GM06990 (cell line): ENCODE results near the gene DNAH2.

Experiments
- DNase-seq: peaks from one replicate; pipeline ENCODE4 v3.0.0-alpha.2; 2011; ENCODE audit not compliant: insufficient read length; ENCODE audit errors: extremely low read depth
- H3K27me3 ChIP-seq: replicated peaks from 2 replicates; pipeline ENCODE4 v1.6.0; 2011; ENCODE audit warnings: low read length; ENCODE audit not compliant: control insufficient read depth, insufficient read depth
- H3K36me3 ChIP-seq: 2 replicates; pipeline ENCODE4 v1.5.1; 2011; ENCODE audit warnings: low read length; ENCODE audit not compliant: control insufficient read depth, insufficient read depth
- H3K4me3 ChIP-seq: replicated peaks from 2 replicates; pipeline ENCODE4 v1.5.1; 2011; ENCODE audit warnings: low read depth, mild to moderate bottlenecking, control low read depth, low read length
- TF ChIP-seq, protein P1 (sequence below): IDR thresholded peaks from 2 replicates; pipeline ENCODE4 v1.5.1; 2011; ENCODE audit warnings: low read length, control low read depth, mild to moderate bottlenecking, inconsistent platforms; ENCODE audit not compliant: insufficient read depth, poor library complexity, severe bottlenecking

Gene DNAH2

DNA sequence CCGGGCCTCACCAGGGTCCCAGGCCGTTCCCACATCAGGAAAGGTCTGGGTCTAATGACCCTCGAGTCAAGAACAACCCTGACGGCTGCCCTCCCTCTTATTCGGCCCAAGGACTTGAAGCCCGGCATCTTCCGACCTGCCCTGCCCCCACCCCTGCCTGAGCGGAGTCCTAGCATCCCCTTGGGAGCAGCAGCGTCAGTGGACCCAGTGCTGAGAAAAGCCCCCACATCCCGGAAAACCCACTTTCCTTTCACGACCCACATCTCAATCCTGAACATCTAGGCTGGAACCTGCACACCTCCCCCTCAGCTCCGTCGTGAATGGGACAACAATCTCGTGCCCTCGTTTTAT, 138.1 kb downstream of the DNAH2 start:
- Histone ChIP-seq H3K27me3 (no peaks in the 10 kb centered on the region), H3K36me3 (peaks cover 23% of the 10 kb centered on the region), H3K4me3 (peak overlapping the region; percentile 82)
- DNase-seq = no peak
- TF ChIP-seq, protein P1, sequence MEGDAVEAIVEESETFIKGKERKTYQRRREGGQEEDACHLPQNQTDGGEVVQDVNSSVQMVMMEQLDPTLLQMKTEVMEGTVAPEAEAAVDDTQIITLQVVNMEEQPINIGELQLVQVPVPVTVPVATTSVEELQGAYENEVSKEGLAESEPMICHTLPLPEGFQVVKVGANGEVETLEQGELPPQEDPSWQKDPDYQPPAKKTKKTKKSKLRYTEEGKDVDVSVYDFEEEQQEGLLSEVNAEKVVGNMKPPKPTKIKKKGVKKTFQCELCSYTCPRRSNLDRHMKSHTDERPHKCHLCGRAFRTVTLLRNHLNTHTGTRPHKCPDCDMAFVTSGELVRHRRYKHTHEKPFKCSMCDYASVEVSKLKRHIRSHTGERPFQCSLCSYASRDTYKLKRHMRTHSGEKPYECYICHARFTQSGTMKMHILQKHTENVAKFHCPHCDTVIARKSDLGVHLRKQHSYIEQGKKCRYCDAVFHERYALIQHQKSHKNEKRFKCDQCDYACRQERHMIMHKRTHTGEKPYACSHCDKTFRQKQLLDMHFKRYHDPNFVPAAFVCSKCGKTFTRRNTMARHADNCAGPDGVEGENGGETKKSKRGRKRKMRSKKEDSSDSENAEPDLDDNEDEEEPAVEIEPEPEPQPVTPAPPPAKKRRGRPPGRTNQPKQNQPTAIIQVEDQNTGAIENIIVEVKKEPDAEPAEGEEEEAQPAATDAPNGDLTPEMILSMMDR = no peak

DNA sequence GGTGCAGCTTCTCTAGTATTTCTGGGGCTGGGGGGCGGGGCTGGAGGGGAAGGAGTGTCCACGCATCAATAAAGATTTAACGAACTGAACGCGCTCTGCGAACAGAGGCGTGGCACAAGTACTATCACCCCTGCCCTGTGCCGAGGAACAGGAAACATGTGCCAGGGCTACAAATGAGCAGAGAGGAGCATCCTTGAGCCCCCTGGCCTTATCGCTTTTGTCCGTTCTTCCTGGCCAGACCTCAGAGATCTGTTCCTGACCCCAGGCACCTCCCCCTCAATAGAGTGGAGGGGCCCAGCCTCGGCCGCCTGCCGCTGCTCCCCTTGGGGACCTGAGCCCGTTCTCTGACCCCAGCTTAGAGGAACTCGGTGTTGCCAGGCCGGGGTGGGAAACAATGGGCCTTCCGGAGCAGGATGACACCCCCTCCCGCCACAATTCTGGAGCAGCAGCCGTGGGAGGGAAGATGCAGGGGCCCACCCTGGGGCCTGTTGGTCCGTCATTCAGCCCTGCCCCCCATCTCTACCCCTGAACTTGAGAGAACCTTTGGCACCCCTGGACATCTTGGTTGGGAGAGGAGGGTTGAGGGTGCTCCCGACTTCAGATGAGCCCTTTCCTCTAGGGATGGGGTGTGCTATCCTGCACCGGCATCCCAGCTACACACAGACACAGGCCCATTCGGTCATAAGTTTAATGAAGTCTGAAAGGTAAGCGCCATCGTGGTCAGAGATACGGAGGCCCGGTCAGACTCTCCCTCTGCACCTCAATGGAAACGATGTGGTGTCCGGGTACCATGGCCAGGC, 138.7 kb downstream of the DNAH2 start:
- Histone ChIP-seq H3K27me3 (no peaks in the 10 kb centered on the region), H3K36me3 (peaks cover 18% of the 10 kb centered on the region), H3K4me3 (peak overlapping the region; percentile 82)
- TF ChIP-seq, protein P1 = no peak
- DNase-seq = no peak

DNA sequence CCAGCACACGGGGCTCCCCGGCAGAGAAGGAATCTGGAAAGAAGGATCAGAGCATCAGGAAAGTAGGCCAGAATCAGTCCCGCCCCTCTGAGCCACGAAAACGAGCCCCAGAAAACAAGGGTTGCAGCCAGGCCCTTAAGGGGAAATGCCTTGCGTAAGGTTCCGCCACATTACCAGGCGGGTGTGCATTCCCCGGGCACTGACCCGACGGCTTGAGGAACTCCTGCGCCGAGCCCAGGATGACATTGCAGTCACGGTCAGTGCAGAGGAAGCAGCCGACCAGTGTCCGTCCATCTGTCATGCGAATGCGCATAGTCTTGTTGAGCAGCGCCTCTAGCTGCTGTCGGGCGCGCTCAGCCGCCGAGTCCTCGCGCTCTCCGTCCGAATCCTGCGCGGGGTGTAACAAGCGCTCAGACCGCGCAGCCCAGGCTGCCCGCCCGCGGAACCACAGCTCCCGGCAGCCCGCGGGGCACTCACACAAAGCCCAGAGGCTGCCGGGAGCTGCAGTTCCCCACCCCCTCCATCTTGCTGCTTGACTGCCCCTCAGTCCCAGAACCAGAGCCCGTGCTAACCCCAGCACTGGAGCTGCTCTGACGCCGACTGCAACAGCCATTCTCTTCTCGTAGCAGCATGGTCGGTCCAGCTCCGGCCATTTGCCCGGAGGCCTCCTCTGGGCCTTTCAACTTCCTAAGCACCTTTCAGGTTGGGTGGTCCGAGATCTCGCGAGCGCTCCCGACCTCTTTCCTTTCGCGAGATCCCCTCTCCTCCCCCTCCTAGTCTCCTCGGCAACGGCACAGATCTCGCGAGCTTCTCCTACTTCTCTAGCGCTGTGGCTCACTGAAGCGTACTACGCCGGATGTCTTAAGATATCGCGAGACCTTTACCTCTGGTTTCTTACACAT, 139.5 kb downstream of the DNAH2 start, which contains the start of gene NAA38:
Gene NAA38 (minus strand): TSS at position 749 of the 902 bp plus-strand sequence. CDS start 96 bp downstream, at position 653.
- Histone ChIP-seq H3K36me3 (peaks cover 14% of the 10 kb centered on the region), H3K4me3 (peak within 1 kb of the TSS; percentile 82), H3K27me3 (no peaks in the 10 kb centered on the region)
- TF ChIP-seq, protein P1 = peak; percentile 54
- peak; percentile 98 for DNase-seq

DNA sequence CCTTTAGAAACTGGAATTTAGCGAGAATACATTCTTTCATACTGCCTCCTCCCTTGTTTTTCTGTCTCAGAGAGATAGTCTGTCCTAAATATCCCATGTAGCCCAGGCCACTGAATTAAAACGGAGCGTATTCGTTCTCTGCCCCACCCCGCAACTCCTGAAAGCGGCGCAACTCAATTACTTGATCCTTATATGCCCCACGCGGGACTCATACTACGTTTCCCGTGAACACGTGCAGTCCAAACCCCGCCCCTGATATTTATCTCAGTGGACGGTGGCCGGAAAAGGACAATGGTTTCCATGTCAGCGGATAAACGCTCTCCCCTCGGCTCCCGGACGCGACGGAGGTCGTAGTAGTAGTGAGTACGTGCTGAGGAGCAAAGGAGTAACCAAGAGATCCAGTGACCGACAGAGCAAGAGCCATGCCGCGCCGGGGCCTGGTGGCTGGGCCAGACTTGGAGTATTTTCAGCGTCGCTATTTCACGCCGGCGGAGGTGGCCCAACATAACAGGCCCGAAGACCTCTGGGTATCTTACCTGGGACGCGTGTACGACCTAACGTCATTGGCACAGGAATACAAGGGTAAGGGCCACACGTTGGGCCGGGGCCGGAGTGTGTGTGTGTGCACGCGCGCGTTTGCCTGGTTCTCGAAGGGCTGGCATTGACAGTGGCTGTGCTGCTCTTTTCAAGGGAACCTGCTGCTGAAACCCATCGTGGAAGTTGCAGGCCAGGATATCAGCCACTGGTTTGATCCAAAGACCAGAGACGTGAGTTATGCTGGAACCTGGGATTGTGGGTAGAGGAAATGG, 140.4 kb downstream of the DNAH2 start, which contains the start of gene CYB5D1:
Gene CYB5D1 (plus strand): TSS at position 291 of the 809 bp plus-strand sequence. CDS start 132 bp downstream, at position 423.
- H3K27me3 ChIP-seq = no peaks in the 10 kb centered on the region
- peaks cover 7% of the 10 kb centered on the region for H3K36me3 ChIP-seq
- TF ChIP-seq, protein P1 = no peak
- DNase-seq = peak; percentile 86
- peak within 1 kb of the TSS; percentile 82 for H3K4me3 ChIP-seq

DNA sequence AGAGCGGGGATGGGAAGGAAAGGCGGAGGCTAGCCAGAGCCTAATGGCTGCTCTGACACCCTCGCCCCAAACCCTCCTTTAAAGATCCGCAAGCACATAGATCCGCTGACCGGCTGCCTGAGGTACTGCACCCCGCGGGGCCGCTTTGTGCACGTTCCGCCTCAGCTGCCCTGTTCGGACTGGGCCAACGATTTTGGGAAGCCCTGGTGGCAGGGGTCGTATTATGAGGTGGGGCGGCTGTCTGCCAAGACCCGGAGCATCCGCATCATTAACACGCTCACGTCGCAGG, 140.9 kb downstream of the DNAH2 start:
- Histone ChIP-seq H3K27me3 (no peaks in the 10 kb centered on the region), H3K4me3 (peak overlapping the region; percentile 82), H3K36me3 (peaks cover 5% of the 10 kb centered on the region; the same call in 1 of the 2 replicates)
- peak; percentile 70 for DNase-seq
- TF ChIP-seq, protein P1 = peak; percentile 43
